SU-DHL-6 (cell line): ENCODE measurements around the gene SPRED1.
A peak's percentile ranks its signal among the peaks of the same experiment; 100 is the strongest.

Source experiments
- H2AFZ ChIP-seq: fragments of 200-600 bp; sonication (generic); 2 replicates; pipeline ENCODE4 v1.6.1; 2014; ENCODE audit warnings: low read depth, mild to moderate bottlenecking, moderate library complexity, mixed read lengths, antibody characterized with exemption, low read length; ENCODE audit not compliant: severe bottlenecking
- H3F3A ChIP-seq: fragments of 200-600 bp; shearing (Covaris generic); 2 replicates; pipeline ENCODE4 v1.6.0; 2016; ENCODE audit warnings: antibody characterized with exemption, mild to moderate bottlenecking; ENCODE audit not compliant: insufficient read depth
- H3K27ac ChIP-seq: fragments of 200-600 bp; sonication (generic); 2 replicates; pipeline ENCODE4 v1.5.1; 2016; ENCODE audit warnings: low read depth, mild to moderate bottlenecking, low read length, moderate library complexity, mixed read lengths
- H3K27me3 ChIP-seq: fragments of 200-600 bp; sonication (generic), shearing (Covaris generic); 2 replicates; pipeline ENCODE4 v1.6.0; 2014; ENCODE audit warnings: mild to moderate bottlenecking, low read length
- H3K36me3 ChIP-seq: fragments of 200-600 bp; sonication (generic); 2 replicates; pipeline ENCODE4 v1.6.1; 2014; ENCODE audit warnings: mild to moderate bottlenecking, low read length, mixed read lengths
- H3K4me2 ChIP-seq: fragments of 300-600, 200-600 bp; shearing (Covaris generic), sonication (generic); 2 replicates; pipeline ENCODE4 v1.6.0; 2014; ENCODE audit warnings: low read length, low read depth, mild to moderate bottlenecking; ENCODE audit not compliant: poor library complexity, severe bottlenecking
- H3K4me3 ChIP-seq: fragments of 200-600 bp; sonication (generic); 2 replicates; pipeline ENCODE4 v1.5.1; 2014; ENCODE audit warnings: antibody characterized with exemption, low read length, mild to moderate bottlenecking, mixed read lengths; ENCODE audit not compliant: insufficient read depth, poor library complexity, severe bottlenecking
- H3K79me2 ChIP-seq: fragments of 200-600 bp; sonication (generic); 2 replicates; pipeline ENCODE4 v1.6.1; 2014; ENCODE audit warnings: mild to moderate bottlenecking, low read length, moderate library complexity; ENCODE audit not compliant: insufficient read depth
- H3K9ac ChIP-seq: fragments of 200-600 bp; sonication (generic); 2 replicates; pipeline ENCODE4 v1.7.0; 2014; ENCODE audit warnings: mild to moderate bottlenecking, low read length
- H3K9me2 ChIP-seq: fragments of 200-600 bp; sonication (generic); replicated peaks from 2 replicates; pipeline ENCODE4 v1.6.1; 2014; ENCODE audit warnings: low read length; ENCODE audit not compliant: insufficient read depth
- H3K9me3 ChIP-seq: fragments of 200-600 bp; sonication (generic); 2 replicates; pipeline ENCODE4 v1.6.1; 2014; ENCODE audit warnings: low read length, mixed read lengths; ENCODE audit not compliant: insufficient read depth
- H4K20me1 ChIP-seq: fragments of 200-600 bp; sonication (generic); 2 replicates; pipeline ENCODE4 v1.6.1; 2014; ENCODE audit warnings: low read depth, mild to moderate bottlenecking, antibody characterized with exemption, low read length, moderate library complexity, mixed read lengths
- EZH2phosphoT487 ChIP-seq: fragments of 200-600 bp; sonication (generic), shearing (Covaris generic); conservative IDR thresholded peaks from 2 replicates; pipeline ENCODE4 v1.6.1; 2018; ENCODE audit warnings: mild to moderate bottlenecking, antibody characterized with exemption, low read length, moderate library complexity, mixed read lengths
- TF ChIP-seq, protein P1 (sequence below): fragments of 200-600 bp; sonication (generic); IDR thresholded peaks from one replicate; pipeline ENCODE4 v1.5.1; 2017; ENCODE audit warnings: antibody characterized with exemption, mild to moderate bottlenecking, low read length, moderate library complexity; ENCODE audit not compliant: insufficient read depth, poor library complexity, severe bottlenecking

Gene SPRED1

GRCh38 chr15:38307861-38308641, 55.4 kb downstream of the SPRED1 start:
- H2AFZ ChIP-seq, result no peak overlapping the region
- no peak overlapping the region for H3K9ac ChIP-seq
- H4K20me1 ChIP-seq, result no peaks in the 10 kb centered on the region
- no peaks in the 10 kb centered on the region for H3F3A ChIP-seq
- peak overlapping the region; percentile 39 for H3K4me2 ChIP-seq
- H3K4me3 ChIP-seq, result no peak overlapping the region
- H3K36me3 ChIP-seq, result no peaks in the 10 kb centered on the region
- no peaks in the 10 kb centered on the region for H3K9me2 ChIP-seq
- TF ChIP-seq, protein P1, sequence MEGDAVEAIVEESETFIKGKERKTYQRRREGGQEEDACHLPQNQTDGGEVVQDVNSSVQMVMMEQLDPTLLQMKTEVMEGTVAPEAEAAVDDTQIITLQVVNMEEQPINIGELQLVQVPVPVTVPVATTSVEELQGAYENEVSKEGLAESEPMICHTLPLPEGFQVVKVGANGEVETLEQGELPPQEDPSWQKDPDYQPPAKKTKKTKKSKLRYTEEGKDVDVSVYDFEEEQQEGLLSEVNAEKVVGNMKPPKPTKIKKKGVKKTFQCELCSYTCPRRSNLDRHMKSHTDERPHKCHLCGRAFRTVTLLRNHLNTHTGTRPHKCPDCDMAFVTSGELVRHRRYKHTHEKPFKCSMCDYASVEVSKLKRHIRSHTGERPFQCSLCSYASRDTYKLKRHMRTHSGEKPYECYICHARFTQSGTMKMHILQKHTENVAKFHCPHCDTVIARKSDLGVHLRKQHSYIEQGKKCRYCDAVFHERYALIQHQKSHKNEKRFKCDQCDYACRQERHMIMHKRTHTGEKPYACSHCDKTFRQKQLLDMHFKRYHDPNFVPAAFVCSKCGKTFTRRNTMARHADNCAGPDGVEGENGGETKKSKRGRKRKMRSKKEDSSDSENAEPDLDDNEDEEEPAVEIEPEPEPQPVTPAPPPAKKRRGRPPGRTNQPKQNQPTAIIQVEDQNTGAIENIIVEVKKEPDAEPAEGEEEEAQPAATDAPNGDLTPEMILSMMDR, result no peak
- no peak for TF ChIP-seq EZH2phosphoT487
- no peak overlapping the region; the same call in 1 of the 2 replicates for H3K27ac ChIP-seq
- no peaks in the 10 kb centered on the region for H3K79me2 ChIP-seq
- no peaks in the 10 kb centered on the region for H3K27me3 ChIP-seq
- no peaks in the 10 kb centered on the region for H3K9me3 ChIP-seq

GRCh38 chr15:38308797-38309196, 56.2 kb downstream of the SPRED1 start:
- H3K27ac ChIP-seq, result no peak overlapping the region
- TF ChIP-seq, protein P1, result no peak
- TF ChIP-seq EZH2phosphoT487, result no peak
- H3K4me2 ChIP-seq, result peak overlapping the region; percentile 39

GRCh38 chr15:38312190-38312589, 59.6 kb downstream of the SPRED1 start:
- Histone ChIP-seq H3K9me2 (no peaks in the 10 kb centered on the region), H4K20me1 (peaks cover 4% of the 10 kb centered on the region; the same call in 1 of the 2 replicates), H3K4me2 (no peak overlapping the region), H3F3A (no peaks in the 10 kb centered on the region), H3K79me2 (no peaks in the 10 kb centered on the region), H3K36me3 (no peaks in the 10 kb centered on the region), H3K27me3 (no peaks in the 10 kb centered on the region), H3K4me3 (no peak overlapping the region), H3K27ac (no peak overlapping the region), H3K9ac (no peak overlapping the region), H3K9me3 (no peaks in the 10 kb centered on the region), H2AFZ (no peak overlapping the region)
- TF ChIP-seq, protein P1, result no peak
- TF ChIP-seq EZH2phosphoT487, result no peak

More at GRCh38 chr15:38308797-38309196, 56.2 kb downstream of the SPRED1 start:
- H3K27me3 ChIP-seq, result no peaks in the 10 kb centered on the region
- no peak overlapping the region for H3K9ac ChIP-seq
- H3K36me3 ChIP-seq, result no peaks in the 10 kb centered on the region
- H2AFZ ChIP-seq, result no peak overlapping the region
- H3K9me3 ChIP-seq, result no peaks in the 10 kb centered on the region
- no peak overlapping the region for H3K4me3 ChIP-seq
- H3K79me2 ChIP-seq, result no peaks in the 10 kb centered on the region
- H4K20me1 ChIP-seq, result peaks cover 3% of the 10 kb centered on the region; the same call in 1 of the 2 replicates
- H3F3A ChIP-seq, result no peaks in the 10 kb centered on the region
- no peaks in the 10 kb centered on the region for H3K9me2 ChIP-seq
